Endothelial cell of umbilical vein (primary cell): Measurements from ENCODE around the gene WDHD1. TPM values are rescaled to one million over a fixed set of nuclear protein-coding genes. Genes with fewer than 3 reads are reported as not detected.
A peak's percentile ranks its signal among the peaks of the same experiment; 100 is the strongest.

Source experiments
- BruUV-seq: library from RNA; stranded (reverse); fragments of 400-500 nt; replicated peaks from 2 replicates; lab custom pipeline; 2021; lab: Mats Ljungman, UMichigan
- CTCF ChIA-PET: fragments of 300-600, 350-600 bp; sonication (Branson Sonifier 250); formaldehyde crosslinking; loops from one replicate; lab custom pipeline; 2021; ENCODE audit warnings: antibody characterized with exemption, inconsistent platforms; lab: Charles Lee
- POLR2A ChIA-PET: fragments of 300-600, 350-600 bp; sonication (Branson Sonifier 250); formaldehyde crosslinking; loops from one replicate; lab custom pipeline; 2021; ENCODE audit warnings: antibody characterized with exemption, inconsistent platforms; lab: Charles Lee
- DNase-seq: peaks from one replicate; pipeline ENCODE4 v3.0.0-alpha.2; 2011; ENCODE audit warnings: low read depth, low spot score
- FAIRE-seq: peaks from 2 replicates; lab custom pipeline; 2011; peaks lifted over from hg19 to GRCh38; lab: Jason Lieb, UNC
- H2AFZ ChIP-seq: 2 replicates; pipeline ENCODE4 v1.6.0; 2012; ENCODE audit warnings: low read depth, low read length, control low read depth, inconsistent platforms
- H3K27ac ChIP-seq: 2 replicates; pipeline ENCODE4 v1.5.1; 2011; ENCODE audit warnings: low read depth, mild to moderate bottlenecking, control low read depth, low read length, moderate library complexity; ENCODE audit not compliant: insufficient read depth
- H3K27me3 ChIP-seq, 2 experiments: 2 replicates each; pipeline versions ENCODE4 v1.6.0 to v1.6.1; 2011; ENCODE audit warnings: low read length in 2 of 2, mixed read lengths in 1 of 2; ENCODE audit not compliant: control insufficient read depth in 2 of 2, insufficient read depth in 2 of 2
- H3K36me3 ChIP-seq, 2 experiments: 2 replicates in 1 of 2; 3 replicates in 1 of 2; pipeline ENCODE4 v1.5.1; 2011; ENCODE audit warnings: low read length in 2 of 2, mild to moderate bottlenecking in 1 of 2, moderate library complexity in 1 of 2; ENCODE audit not compliant: control insufficient read depth in 2 of 2, insufficient read depth in 2 of 2; ENCODE audit errors: extremely low read depth in 1 of 2
- H3K4me1 ChIP-seq: 3 replicates; pipeline ENCODE4 v1.5.1; 2011; ENCODE audit warnings: mild to moderate bottlenecking, low read length; ENCODE audit not compliant: control insufficient read depth, insufficient read depth; ENCODE audit errors: extremely low read depth
- H3K4me2 ChIP-seq: 2 replicates; pipeline ENCODE4 v1.6.1; 2011; ENCODE audit warnings: low read length, control low read depth, mixed read lengths; ENCODE audit not compliant: insufficient read depth
- H3K4me3 ChIP-seq, 3 experiments: fragments of 200-600 bp in 1 of 3; sonication (generic), shearing (Covaris generic) in 1 of 3; replicated peaks in 1 of 3; 2 replicates each; pipeline ENCODE4 v1.5.1; 2011 to 2016; ENCODE audit warnings: control low read depth in 3 of 3, low read length in 3 of 3, mild to moderate bottlenecking in 2 of 3, inconsistent platforms in 1 of 3, low read depth in 1 of 3, moderate library complexity in 1 of 3; ENCODE audit not compliant: insufficient read depth in 1 of 3
- H3K79me2 ChIP-seq: 2 replicates; pipeline ENCODE4 v1.6.0; 2012; ENCODE audit warnings: low read length, inconsistent platforms; ENCODE audit not compliant: control insufficient read depth, insufficient read depth
- H3K9ac ChIP-seq: replicated peaks from 2 replicates; pipeline ENCODE3; 2011; ENCODE audit warnings: low read length, control low read depth; ENCODE audit not compliant: insufficient read depth; ENCODE audit errors: extremely low read depth
- H3K9me1 ChIP-seq: replicated peaks from 3 replicates; pipeline ENCODE4 v1.6.0; 2011; ENCODE audit warnings: mild to moderate bottlenecking, low read length; ENCODE audit not compliant: control insufficient read depth, insufficient read depth; ENCODE audit errors: extremely low read depth
- H3K9me3 ChIP-seq: replicated peaks from 2 replicates; pipeline ENCODE4 v1.5.1; 2012; ENCODE audit warnings: low read length, inconsistent platforms; ENCODE audit not compliant: control insufficient read depth, insufficient read depth
- H4K20me1 ChIP-seq: replicated peaks from 2 replicates; pipeline ENCODE3; 2011; ENCODE audit warnings: mild to moderate bottlenecking, low read length; ENCODE audit not compliant: control insufficient read depth, insufficient read depth; ENCODE audit errors: extremely low read depth
- CTCF ChIP-seq, 2 donors: IDR thresholded peaks; 1 replicate in 1 of 2; 2 replicates in 1 of 2; pipeline ENCODE4 v1.5.1; 2011; ENCODE audit warnings: low read length in 2 of 2, mild to moderate bottlenecking in 2 of 2, moderate library complexity in 2 of 2, control low read depth in 1 of 2, inconsistent platforms in 1 of 2, low read depth in 1 of 2; ENCODE audit not compliant: insufficient read depth in 1 of 2; ENCODE audit errors: extremely low read depth in 1 of 2
- EZH2 ChIP-seq: IDR thresholded peaks from 2 replicates; pipeline ENCODE4 v1.6.1; 2012; ENCODE audit warnings: borderline replicate concordance, low read depth, mild to moderate bottlenecking, moderate library complexity, low read length, inconsistent platforms; ENCODE audit not compliant: severe bottlenecking
- FOS ChIP-seq: IDR thresholded peaks from 2 replicates; pipeline ENCODE4 v1.6.1; 2011; ENCODE audit warnings: mild to moderate bottlenecking, low read length, moderate library complexity, borderline replicate concordance; ENCODE audit not compliant: insufficient read depth
- GATA2 ChIP-seq: IDR thresholded peaks from 2 replicates; pipeline ENCODE4 v1.7.0; 2011; ENCODE audit warnings: low read depth, mild to moderate bottlenecking, moderate library complexity, mixed read lengths, low read length; ENCODE audit not compliant: insufficient read length, insufficient read depth
- JUN ChIP-seq: IDR thresholded peaks from 2 replicates; pipeline ENCODE4 v1.6.1; 2011; ENCODE audit warnings: borderline replicate concordance, low read depth; ENCODE audit not compliant: insufficient read length, insufficient read depth
- MAX ChIP-seq: IDR thresholded peaks from 2 replicates; pipeline ENCODE4 v1.6.1; 2011; ENCODE audit not compliant: insufficient read depth, insufficient read length
- MYC ChIP-seq: IDR thresholded peaks from one replicate; pipeline ENCODE4 v1.6.1; 2011; ENCODE audit warnings: mild to moderate bottlenecking, low read depth, low read length
- POLR2A ChIP-seq: IDR thresholded peaks from 2 replicates; pipeline ENCODE4 v1.6.1; 2012; ENCODE audit warnings: low read depth, mild to moderate bottlenecking, control low read depth, low read length
- POLR2AphosphoS5 ChIP-seq: IDR thresholded peaks from 2 replicates; pipeline ENCODE4 v1.6.1; 2012; ENCODE audit warnings: low read depth, mild to moderate bottlenecking, control low read depth, low read length, moderate library complexity; ENCODE audit not compliant: insufficient read depth
- dilution Hi-C: fragments of 300-500 bp; cut with MboI; formaldehyde crosslinking; loops from one replicate; pipeline ENCODE4 v1.15.0; 2019; ENCODE audit warnings: low sequenced_read_pairs; ENCODE audit not compliant: extremely low pct_ligation_motif_present
- intact Hi-C: fragments of 100-400 bp; cut with micrococcal nuclease; formaldehyde crosslinking; loops from one replicate; pipeline ENCODE4 v1.10.0; 2022
- polyA plus RNA-seq, 4 experiments: library from polyadenylated mRNA; depleted of rRNA in 3 of 4; stranded (reverse) in 3 of 4; unstranded in 1 of 4; fragments of >200 nt; gene quantifications; 2 replicates each; pipeline versions ENCODE4 v1.2.1 to v1.2.3, GENCODE V29; 2011 to 2012; ENCODE audit warnings: missing spikeins in 1 of 4
- total RNA-seq: library from RNA; stranded (reverse); gene quantifications from 2 replicates; pipeline ENCODE4 v1.2.3, GENCODE V29; 2021

The WDHD1 gene
- total and polyA plus RNA-seq, 2 donors (not counting 3 experiments of a cell fraction or from before 2014, with no cell fraction given) = 3.1 to 22.5 TPM

GRCh38 chr14:54975856-54976255 is 51.0 kb downstream of the WDHD1 start:
- H2AFZ ChIP-seq = no peak overlapping the region
- H3K36me3 ChIP-seq = no peaks in the 10 kb centered on the region
- dilution Hi-C loops = no loop called here
- no peak overlapping the region for H3K9ac ChIP-seq
- no peaks in the 10 kb centered on the region for H3K9me3 ChIP-seq
- intact Hi-C loops = loop anchor here (2.0 to 5.0 kb wide), 2 partner anchors 74 to 75 kb away; partner anchors contain the start of genes GCH1 and MAPK1IP1L
- peak overlapping the region; percentile 62 for H3K27ac ChIP-seq
- peaks cover 13% of the 10 kb centered on the region for H3K4me1 ChIP-seq
- H3K79me2 ChIP-seq = no peaks in the 10 kb centered on the region
- ChIA-PET CTCF (interaction anchor here (1.2 kb wide), 1 partner anchor 185 kb away, joined by 3 read pairs; no protein-coding TSS in a partner anchor), POLR2A (interaction anchor here (0.7 kb wide), 1 partner anchor 370 kb away, joined by 4 read pairs; no protein-coding TSS in a partner anchor)
- DNase-seq = no peak
- no peaks in the 10 kb centered on the region for H3K9me1 ChIP-seq
- TF ChIP-seq MYC (no peak), FOS (no peak), POLR2AphosphoS5 (no peak), GATA2 (no peak)
- H3K4me3 ChIP-seq = no peak overlapping the region
- H4K20me1 ChIP-seq = no peaks in the 10 kb centered on the region
- H3K4me2 ChIP-seq = peak overlapping the region; percentile 57
- no TSS peak for BruUV-seq
- no peak for FAIRE-seq
- no peaks in the 10 kb centered on the region for H3K27me3 ChIP-seq

- TF ChIP-seq POLR2A (no peak), MYC (no peak), JUN (no peak), FOS (no peak), POLR2AphosphoS5 (no peak), GATA2 (no peak), CTCF (IDR thresholded peaks at IDR 0.05; ENCODE audit: extremely low read depth in 1 of 2, insufficient read depth in 1 of 2, low read depth in 1 of 2, low read length in 2 of 2) (no peak), MAX (no peak), EZH2 (no peak)
- no peak overlapping the region for H3K27ac ChIP-seq
- H3K4me3 ChIP-seq = no peak overlapping the region
- H3K9me3 ChIP-seq = no peaks in the 10 kb centered on the region
- DNase-seq (no peak), FAIRE-seq (no peak)
- ChIA-PET POLR2A (interaction anchor here (0.7 kb wide), 1 partner anchor 387 kb away, joined by 3 read pairs; no protein-coding TSS in a partner anchor), CTCF (no interaction called here)
- peaks cover under 1% of the 10 kb centered on the region for H3K79me2 ChIP-seq
- H3K36me3 ChIP-seq = no peaks in the 10 kb centered on the region
- dilution Hi-C loops = no loop called here
- H3K27me3 ChIP-seq = no peaks in the 10 kb centered on the region
- intact Hi-C loops = loop anchor here (5.0 kb wide), 1 partner anchor 73 kb away; the partner anchor contains the start of gene GCH1
- no peak overlapping the region for H3K4me2 ChIP-seq
- H4K20me1 ChIP-seq = no peaks in the 10 kb centered on the region
- BruUV-seq = no TSS peak
- no peak overlapping the region for H3K9ac ChIP-seq
- H3K4me1 ChIP-seq = peaks cover 13% of the 10 kb centered on the region
- no peaks in the 10 kb centered on the region for H3K9me1 ChIP-seq
- no peak overlapping the region for H2AFZ ChIP-seq
Measured at GRCh38 chr14:54974788-54975414, 52.0 kb downstream of the WDHD1 start.
